ENCODE measurements around the gene ZNF687.

- TF ChIP-seq EP300 (IDR thresholded peaks at IDR 0.05) (no peak), CTCF (IDR thresholded peaks at IDR 0.05) (no peak), POLR2A (IDR thresholded peaks at IDR 0.05) (no peak), POLR2AphosphoS5 (IDR thresholded peaks at IDR 0.05) (no peak)
Observed at GRCh38 chr1:151287341-151287699, 5.2 kb downstream of the ZNF687 start.
